CD4-positive, alpha-beta T cell treated with Interleukin-12 subunit alpha and Interleukin-12 subunit beta, for 1 hour (primary cell): ENCODE data around the gene HS3ST4.

Experiments
- DNase-seq: peaks from one replicate; pipeline ENCODE4 v3.0.0-alpha.2; 2020

HS3ST4 gene

DNA sequence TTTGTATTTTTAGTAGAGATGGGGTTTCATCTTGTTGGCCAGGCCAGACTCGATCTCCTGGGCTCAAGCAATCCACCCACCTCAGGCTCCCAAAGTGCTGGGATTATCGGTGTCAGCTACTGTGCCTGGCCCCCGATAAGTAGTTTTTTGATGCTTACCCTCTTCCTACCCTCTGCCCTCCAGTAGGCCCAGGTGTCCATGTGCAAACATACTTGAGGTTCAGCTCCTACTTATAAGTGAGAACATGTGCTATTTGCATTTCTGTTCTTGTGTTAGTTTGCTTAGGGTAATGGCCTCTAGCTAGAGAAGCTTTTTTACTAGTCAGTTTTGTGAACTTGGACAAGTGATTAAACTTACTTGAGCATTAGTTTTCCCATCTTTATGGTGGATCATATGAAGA is 136.8 kb downstream of the HS3ST4 start:
- no peak for DNase-seq

DNA sequence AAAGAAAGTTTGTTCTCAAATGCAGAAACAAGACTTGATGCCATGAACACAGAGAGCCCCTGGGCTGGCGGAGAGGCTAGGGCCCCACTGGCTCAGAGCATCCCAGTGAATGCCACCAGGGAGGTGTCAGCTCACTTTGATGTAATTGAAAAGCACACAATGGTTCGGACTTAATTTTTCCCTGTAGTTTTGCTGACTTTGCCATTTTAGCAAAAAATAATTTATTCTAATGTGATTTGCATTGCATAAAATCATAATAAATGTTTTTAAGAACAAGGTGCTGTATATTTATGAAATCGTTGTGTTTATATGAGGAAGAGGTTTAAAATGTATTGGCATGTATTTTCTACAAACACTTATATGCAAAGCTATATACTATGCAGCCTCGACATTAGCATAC is 140.5 kb downstream of the HS3ST4 start:
- no peak for DNase-seq

GRCh38 chr16:25834101-25834500 is 142.3 kb downstream of the HS3ST4 start:
- no peak for DNase-seq

DNA sequence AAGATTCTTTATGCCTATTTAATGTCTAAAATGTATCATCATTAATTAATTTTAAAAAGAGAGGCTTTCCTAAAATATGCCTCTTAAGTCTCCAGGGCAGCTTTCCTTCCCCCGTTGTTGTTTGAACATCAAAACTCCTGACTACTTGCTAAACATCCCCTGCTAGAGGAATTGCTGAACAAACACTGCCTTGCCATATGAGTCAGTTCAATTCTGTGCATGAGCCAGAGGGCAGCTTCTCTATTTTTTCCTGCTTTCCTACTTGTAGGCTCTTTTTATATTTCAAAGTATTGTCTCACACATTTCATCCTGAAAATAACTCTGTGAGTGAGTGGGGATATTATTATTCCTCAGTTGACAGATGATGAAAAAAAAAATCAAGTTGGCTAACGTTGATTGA is 143.4 kb downstream of the HS3ST4 start:
- DNase-seq = no peak

GRCh38 chr16:25838724-25839186 is 147.0 kb downstream of the HS3ST4 start:
- DNase-seq = peak; percentile 52

DNA sequence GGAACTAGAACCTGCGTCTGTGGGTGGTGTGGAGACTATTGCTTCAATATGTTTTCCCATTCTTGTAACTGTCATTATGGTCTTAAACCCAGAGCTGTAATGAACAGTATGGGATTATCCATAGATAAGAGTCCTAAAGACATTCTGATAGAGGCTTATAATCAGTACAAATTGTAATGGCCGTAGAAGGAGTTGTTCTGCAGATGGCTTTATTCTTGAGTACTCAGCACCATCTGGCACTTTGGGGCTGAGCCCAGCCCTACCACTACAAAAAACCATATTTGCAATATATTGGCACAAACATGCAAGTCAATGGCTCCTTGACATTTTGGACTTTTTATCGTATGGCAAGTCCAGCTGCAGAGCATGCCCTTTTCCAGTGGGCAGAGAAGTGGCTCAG is 150.0 kb downstream of the HS3ST4 start:
- DNase-seq = no peak

DNA sequence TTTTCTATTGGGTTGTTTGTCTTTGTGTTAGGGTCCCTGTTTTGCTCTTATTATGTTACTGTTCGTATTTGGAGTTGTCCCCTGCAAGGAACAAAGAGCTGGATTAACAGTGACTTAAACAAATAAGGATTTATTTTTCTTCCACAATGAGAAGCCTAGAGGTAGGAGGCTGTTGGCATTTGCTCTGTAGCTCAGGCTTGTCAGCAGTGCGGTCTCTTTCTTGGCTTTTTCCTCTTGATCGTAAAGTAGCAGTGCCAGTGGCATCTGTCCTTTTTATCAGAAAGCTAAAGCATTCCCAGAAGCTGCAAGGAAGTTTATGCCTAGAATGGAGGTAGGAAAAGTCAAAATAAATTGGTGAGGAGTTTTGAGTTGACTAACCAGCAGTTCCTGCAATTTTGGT is 154.1 kb downstream of the HS3ST4 start:
- DNase-seq = no peak

- no peak for DNase-seq
These were observed 162.4 kb downstream of the HS3ST4 start for GRCh38 chr16:25854141-25854540.

- DNase-seq = no peak
These were observed 163.3 kb downstream of the HS3ST4 start for GRCh38 chr16:25855063-25855462.

- no peak for DNase-seq
These were observed 164.1 kb downstream of the HS3ST4 start for GRCh38 chr16:25855818-25856217.

DNA sequence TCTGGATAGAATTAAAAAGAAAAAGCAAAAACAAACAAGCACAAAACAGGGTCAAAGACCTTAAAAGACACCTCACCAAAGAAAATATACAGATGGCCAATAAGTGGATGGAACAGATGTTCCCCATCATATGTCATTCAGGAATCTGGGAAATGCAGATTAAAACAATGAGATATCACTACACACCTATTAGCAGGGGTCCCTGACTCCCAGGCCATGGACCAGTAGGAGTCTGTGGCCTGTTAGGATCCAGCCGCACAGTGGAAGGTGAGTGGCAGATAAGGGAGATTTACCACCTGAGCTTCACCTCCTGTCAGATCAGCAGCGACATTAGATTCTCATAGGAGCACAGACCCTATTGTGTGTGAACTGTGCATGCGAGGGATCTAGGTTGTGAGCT is 167.9 kb downstream of the HS3ST4 start:
- DNase-seq = no peak

DNA sequence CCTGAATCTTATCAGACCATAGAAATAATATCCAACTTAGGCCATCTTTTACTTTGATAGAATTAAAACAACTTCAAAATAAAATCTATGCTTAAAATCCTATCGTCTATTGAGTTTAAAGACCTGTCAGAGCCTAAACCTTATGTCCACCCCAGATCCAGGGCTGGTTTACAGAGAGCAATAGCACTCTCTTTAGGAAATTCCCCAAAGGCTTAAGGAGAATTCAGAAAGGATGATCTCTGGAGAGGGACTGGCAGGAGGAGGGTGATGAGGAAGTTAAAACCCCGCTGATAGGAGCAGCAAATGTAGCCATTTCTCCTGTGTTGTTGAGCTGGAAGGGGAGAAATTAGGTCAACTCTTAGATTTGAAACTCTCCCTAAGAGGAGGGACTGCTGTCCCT is 175.3 kb downstream of the HS3ST4 start:
- DNase-seq = no peak

DNA sequence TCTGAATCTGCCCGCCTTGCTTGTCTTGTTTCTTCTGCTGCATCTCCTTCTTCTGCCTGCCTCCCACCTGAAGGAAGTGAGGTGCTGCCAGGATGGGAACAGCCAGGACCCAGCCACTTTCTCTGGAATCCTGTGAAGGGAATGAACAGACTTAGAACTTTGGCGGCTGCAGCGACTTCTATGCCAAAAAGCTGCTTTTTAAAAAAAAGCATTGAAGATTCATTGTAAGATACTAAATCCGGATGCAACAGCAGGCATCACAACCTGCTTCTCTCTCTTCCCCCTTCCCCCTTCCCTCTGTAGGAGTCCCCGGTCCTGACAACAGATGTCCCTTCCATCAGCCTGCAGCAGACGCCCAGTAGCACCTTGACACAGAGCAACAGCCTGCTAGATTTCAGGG is 176.3 kb downstream of the HS3ST4 start:
- no peak for DNase-seq

GRCh38 chr16:25868706-25869370 is 177.1 kb downstream of the HS3ST4 start:
- no peak for DNase-seq

DNA sequence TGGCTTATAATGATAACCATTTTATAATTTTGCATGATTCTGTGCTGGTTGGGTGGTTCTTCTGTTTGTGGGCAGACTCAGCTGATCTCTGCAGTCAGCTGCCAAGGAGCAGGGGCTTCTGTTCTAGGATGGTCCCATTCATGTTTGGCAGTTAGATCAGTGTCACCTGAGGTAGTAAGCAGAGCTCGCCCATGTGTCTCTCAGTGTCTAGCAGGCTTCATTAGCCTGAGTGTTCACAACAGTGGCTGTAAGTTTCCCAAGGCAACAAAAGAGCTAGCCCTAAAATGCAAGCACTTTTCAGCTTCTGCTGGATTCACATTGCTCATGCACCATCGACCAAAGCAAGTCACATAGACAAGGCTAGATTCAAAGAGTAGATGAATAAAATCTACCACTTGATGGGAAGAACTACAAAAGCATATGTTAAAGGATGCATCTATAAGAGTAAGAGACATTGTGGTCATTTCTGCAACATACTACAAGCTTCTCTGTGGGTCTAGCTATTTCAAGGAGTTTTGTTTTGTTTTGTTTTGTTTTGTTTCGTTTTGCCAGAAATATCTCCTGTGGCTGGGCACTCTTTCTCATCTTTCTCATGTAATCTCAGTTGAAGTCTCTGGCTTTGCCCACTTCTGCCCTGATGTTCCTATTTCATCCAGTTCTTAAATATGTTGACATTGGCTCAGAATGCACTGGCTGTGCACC is 180.8 kb downstream of the HS3ST4 start:
- no peak for DNase-seq

DNA sequence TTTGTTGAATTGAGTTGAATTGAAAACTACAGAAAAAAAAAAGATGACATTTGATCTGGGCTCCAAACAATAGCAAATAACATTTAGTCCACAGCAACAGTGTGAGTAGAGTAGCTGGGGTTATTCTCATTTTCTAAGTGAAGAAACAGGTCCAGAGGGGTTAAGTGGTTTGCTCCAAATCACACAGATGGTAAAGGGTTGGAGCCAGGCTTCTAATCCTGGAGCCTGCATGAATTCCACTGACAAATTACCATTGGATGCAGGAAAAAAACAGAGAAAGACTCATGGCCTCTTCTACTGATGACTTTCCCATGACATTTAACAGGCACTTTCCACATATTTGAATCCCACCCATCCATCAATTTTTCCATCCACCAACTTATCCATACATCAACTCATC is 182.4 kb downstream of the HS3ST4 start:
- DNase-seq = no peak

- DNase-seq = no peak
These were observed 184.3 kb downstream of the HS3ST4 start for GRCh38 chr16:25875956-25876598.

DNA sequence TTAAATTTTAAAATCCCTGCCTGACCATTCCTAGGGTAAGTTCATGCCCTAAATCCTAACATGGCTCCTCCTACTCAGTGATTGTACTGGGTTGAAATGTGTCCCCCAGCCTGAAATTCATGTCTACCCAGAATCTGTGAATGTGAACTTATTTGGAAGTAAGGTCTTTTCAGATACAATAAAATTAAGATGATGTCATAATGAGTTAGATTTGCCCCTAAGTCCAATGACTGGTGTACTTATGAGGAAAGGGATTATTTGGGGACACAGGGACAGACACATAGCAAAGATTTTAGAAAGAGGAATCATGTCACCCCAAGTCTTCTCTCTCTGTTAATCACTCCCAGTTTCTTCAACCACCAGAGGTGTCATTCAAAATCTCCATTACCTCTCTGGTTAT is 185.3 kb downstream of the HS3ST4 start:
- DNase-seq = no peak

GRCh38 chr16:25886598-25886997 is 194.8 kb downstream of the HS3ST4 start:
- no peak for DNase-seq

- DNase-seq = no peak
These were observed 197.1 kb downstream of the HS3ST4 start for GRCh38 chr16:25888868-25889267.

GRCh38 chr16:25893332-25893731 is 201.6 kb downstream of the HS3ST4 start:
- DNase-seq = no peak

GRCh38 chr16:25894093-25894492 is 202.3 kb downstream of the HS3ST4 start:
- no peak for DNase-seq

GRCh38 chr16:25895380-25895779 is 203.6 kb downstream of the HS3ST4 start:
- DNase-seq = no peak

- DNase-seq = no peak
These were observed 204.7 kb downstream of the HS3ST4 start for GRCh38 chr16:25896411-25896810.
